HL-60 (cell line): ENCODE results near the gene ZSWIM8.

Source experiments
- POLR2AphosphoS5 ChIP-seq: IDR thresholded peaks from 2 replicates; pipeline ENCODE4 v1.6.1; 2012; ENCODE audit warnings: low read depth
- SPI1 ChIP-seq: IDR thresholded peaks from 2 replicates; pipeline ENCODE4 v1.6.1; 2012; ENCODE audit warnings: low read depth, mild to moderate bottlenecking, borderline replicate concordance
- TF ChIP-seq, protein P1 (sequence below): IDR thresholded peaks from one replicate; pipeline ENCODE4 v1.5.1; 2011; ENCODE audit warnings: low read length, control low read depth, inconsistent platforms; ENCODE audit not compliant: insufficient read depth

DNA sequence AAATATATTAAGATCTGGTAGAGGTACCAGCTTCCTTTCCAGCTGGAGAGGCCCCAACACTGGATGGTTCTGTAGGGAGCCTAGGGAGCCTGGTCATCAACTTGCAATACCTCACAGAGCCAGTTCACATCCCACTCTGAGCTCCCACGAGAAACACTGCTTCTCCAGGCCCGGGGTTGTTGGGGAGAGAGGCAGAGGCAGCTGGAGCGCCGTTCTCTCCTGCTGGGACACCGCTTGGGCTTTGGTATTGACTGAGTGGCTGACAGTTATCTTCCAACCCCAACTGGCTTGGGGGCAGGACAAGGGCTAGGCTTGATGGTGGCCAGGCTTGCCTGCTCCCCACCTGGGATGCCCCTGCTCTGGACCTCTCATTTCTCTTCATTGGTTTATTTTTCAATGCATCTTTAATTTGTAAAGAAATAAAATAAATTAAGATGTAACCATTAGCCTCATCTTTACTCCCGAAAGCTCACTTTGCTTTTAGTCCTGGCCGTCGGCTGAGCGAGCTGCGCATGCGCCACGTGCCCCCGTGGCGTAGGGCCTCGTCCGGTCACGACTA is 13.6 kb upstream of the ZSWIM8 start:
- TF ChIP-seq SPI1 (no peak), POLR2AphosphoS5 (no peak)
- TF ChIP-seq, protein P1, sequence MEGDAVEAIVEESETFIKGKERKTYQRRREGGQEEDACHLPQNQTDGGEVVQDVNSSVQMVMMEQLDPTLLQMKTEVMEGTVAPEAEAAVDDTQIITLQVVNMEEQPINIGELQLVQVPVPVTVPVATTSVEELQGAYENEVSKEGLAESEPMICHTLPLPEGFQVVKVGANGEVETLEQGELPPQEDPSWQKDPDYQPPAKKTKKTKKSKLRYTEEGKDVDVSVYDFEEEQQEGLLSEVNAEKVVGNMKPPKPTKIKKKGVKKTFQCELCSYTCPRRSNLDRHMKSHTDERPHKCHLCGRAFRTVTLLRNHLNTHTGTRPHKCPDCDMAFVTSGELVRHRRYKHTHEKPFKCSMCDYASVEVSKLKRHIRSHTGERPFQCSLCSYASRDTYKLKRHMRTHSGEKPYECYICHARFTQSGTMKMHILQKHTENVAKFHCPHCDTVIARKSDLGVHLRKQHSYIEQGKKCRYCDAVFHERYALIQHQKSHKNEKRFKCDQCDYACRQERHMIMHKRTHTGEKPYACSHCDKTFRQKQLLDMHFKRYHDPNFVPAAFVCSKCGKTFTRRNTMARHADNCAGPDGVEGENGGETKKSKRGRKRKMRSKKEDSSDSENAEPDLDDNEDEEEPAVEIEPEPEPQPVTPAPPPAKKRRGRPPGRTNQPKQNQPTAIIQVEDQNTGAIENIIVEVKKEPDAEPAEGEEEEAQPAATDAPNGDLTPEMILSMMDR = no peak
